ENCODE data around the gene LIMD2.

DNA sequence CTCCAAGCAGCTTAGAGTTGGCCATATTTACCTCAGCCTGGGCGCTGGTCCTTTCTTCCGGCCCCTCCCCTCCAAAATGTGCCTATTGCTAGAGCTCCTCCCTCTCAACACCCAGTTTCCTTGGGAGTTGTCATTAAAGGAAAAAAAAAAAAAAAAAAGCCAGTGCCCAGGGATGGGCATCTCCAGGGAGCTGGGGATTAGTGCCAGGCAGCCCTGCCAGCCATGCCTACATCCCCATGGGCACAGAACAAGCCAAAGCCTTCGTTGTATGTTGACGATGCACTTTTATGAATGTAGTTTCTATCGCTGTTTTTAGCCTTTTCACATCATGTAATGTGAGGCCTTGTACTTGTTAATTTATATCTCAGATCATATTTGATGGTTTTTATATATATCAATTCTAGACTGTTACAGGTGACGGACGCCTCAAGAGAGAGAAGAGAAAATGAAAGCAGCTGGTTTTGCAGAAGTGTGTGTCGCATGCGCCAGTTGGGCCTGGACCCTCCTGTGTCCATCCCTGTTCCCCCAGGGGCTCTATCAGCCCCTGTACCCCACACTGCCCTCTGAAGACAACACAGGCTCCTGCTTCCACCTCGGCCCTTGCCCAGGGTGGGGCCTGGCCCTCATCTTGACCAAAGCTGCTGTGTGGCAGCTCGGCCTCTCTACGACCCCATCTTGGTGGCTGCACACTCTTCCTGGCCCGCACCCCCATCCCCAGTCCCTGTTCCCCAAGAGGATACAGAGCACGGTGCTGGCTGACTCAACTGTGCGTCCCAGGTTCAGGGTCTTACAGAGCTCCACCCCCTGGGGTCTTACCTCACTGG is 4.8 kb downstream of the LIMD2 start:
- TF ChIP-seq, protein P1, sequence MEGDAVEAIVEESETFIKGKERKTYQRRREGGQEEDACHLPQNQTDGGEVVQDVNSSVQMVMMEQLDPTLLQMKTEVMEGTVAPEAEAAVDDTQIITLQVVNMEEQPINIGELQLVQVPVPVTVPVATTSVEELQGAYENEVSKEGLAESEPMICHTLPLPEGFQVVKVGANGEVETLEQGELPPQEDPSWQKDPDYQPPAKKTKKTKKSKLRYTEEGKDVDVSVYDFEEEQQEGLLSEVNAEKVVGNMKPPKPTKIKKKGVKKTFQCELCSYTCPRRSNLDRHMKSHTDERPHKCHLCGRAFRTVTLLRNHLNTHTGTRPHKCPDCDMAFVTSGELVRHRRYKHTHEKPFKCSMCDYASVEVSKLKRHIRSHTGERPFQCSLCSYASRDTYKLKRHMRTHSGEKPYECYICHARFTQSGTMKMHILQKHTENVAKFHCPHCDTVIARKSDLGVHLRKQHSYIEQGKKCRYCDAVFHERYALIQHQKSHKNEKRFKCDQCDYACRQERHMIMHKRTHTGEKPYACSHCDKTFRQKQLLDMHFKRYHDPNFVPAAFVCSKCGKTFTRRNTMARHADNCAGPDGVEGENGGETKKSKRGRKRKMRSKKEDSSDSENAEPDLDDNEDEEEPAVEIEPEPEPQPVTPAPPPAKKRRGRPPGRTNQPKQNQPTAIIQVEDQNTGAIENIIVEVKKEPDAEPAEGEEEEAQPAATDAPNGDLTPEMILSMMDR (IDR thresholded peaks at IDR 0.05; ENCODE audit: insufficient read depth, low read depth, low read length) = no peak
- no peak for TF ChIP-seq EZH2 (IDR thresholded peaks at IDR 0.05; ENCODE audit: insufficient read depth, low read length)

Data from astrocyte (in vitro differentiated cells and primary cell).